Mammary epithelial cell (primary cell): ENCODE measurements around the gene TSPAN18.

ENCODE experiments used
- EZH2 ChIP-seq: IDR thresholded peaks from 2 replicates; pipeline ENCODE4 v1.6.1; 2012; ENCODE audit warnings: low read length, inconsistent platforms, borderline replicate concordance
- TF ChIP-seq, protein P1 (sequence below), 2 donors: IDR thresholded peaks in 1 of 2; conservative IDR thresholded peaks in 1 of 2; 2 replicates each; pipeline ENCODE4 v1.5.1; 2011 to 2012; ENCODE audit warnings: inconsistent platforms in 2 of 2, low read length in 2 of 2, mild to moderate bottlenecking in 2 of 2, control low read depth in 1 of 2, low read depth in 1 of 2; ENCODE audit not compliant: insufficient read depth in 1 of 2; ENCODE audit errors: extremely low read depth in 1 of 2

DNA sequence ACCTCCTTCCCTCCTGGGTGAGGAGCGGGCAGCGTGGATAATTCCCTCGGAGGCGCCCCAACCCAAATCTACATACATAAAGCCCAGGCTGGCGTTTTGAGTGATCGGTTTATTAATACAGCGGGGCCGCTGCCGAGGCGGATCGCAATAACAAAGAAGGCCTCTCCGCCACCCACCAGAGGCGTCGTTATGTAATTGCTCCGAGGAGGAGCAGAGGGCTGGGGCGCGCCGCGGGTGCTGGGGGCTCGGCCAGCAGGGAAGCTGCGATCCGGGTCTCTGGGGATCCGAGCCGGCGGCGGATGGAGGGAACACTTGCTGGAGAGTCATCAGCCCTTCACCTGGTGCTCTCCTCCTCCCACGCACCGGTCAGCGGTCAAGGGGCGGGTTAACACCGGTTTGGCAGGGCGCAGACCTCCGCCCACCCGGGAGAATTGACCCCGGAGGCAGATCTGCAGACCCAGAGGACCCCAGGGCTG lies 230.3 kb downstream of the TSPAN18 start:
- TF ChIP-seq, protein P1, sequence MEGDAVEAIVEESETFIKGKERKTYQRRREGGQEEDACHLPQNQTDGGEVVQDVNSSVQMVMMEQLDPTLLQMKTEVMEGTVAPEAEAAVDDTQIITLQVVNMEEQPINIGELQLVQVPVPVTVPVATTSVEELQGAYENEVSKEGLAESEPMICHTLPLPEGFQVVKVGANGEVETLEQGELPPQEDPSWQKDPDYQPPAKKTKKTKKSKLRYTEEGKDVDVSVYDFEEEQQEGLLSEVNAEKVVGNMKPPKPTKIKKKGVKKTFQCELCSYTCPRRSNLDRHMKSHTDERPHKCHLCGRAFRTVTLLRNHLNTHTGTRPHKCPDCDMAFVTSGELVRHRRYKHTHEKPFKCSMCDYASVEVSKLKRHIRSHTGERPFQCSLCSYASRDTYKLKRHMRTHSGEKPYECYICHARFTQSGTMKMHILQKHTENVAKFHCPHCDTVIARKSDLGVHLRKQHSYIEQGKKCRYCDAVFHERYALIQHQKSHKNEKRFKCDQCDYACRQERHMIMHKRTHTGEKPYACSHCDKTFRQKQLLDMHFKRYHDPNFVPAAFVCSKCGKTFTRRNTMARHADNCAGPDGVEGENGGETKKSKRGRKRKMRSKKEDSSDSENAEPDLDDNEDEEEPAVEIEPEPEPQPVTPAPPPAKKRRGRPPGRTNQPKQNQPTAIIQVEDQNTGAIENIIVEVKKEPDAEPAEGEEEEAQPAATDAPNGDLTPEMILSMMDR (conservative IDR thresholded peaks at IDR 0.05 in 1 of 2, IDR thresholded peaks at IDR 0.05 in 1 of 2; ENCODE audit: extremely low read depth in 1 of 2, insufficient read depth in 1 of 2, low read depth in 1 of 2, low read length in 2 of 2), result no peak
- no peak for TF ChIP-seq EZH2
